Measurements from ENCODE around the gene ART1. TPM values are rescaled to one million over a fixed set of nuclear protein-coding genes. Genes with fewer than 3 reads are reported as not detected.
"Not testable (repeated sequence)": the region's sequence is repeated elsewhere in the genome, so short reads cannot be mapped to it uniquely, and the experiment has no call there.

ART1 gene, protein sequence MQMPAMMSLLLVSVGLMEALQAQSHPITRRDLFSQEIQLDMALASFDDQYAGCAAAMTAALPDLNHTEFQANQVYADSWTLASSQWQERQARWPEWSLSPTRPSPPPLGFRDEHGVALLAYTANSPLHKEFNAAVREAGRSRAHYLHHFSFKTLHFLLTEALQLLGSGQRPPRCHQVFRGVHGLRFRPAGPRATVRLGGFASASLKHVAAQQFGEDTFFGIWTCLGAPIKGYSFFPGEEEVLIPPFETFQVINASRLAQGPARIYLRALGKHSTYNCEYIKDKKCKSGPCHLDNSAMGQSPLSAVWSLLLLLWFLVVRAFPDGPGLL
- 5.7 TPM for total RNA-seq
- 1 to 10 TPM; 2.3 to 6.3 (median 3.8) TPM for polyA plus RNA-seq (ENCODE audit: insufficient read depth in 1 of 8, insufficient read length in 8 of 8, low replicate concordance in 1 of 8)
- long read RNA-seq, donor 1: 0 reads
- long read RNA-seq, donor 2: 0 reads
- long read RNA-seq, donor 3, partial matches to known transcripts: 25 of 25 reads
- long read RNA-seq, donor 3, other reads (novel, unspliced or antisense): 0 of 25 reads
- long read RNA-seq, donor 4: 0 reads
- long read RNA-seq, donor 5, partial matches to known transcripts: 0 of 1 reads
- long read RNA-seq, donor 5, other reads (novel, unspliced or antisense): 0 of 1 reads
- long read RNA-seq, donor 6: 0 reads
- long read RNA-seq, donor 7, partial matches to known transcripts: 0 of 2 reads
- long read RNA-seq, donor 7, other reads (novel, unspliced or antisense): 0 of 2 reads
- long read RNA-seq, donor 8: 0 reads
- long read RNA-seq, donor 9: 0 reads
- long read RNA-seq, donor 10, partial matches to known transcripts: 0 of 1 reads
- long read RNA-seq, donor 10, other reads (novel, unspliced or antisense): 0 of 1 reads
- long read RNA-seq, donor 11, partial matches to known transcripts: 0 of 1 reads
- long read RNA-seq, donor 11, other reads (novel, unspliced or antisense): 0 of 1 reads

DNA sequence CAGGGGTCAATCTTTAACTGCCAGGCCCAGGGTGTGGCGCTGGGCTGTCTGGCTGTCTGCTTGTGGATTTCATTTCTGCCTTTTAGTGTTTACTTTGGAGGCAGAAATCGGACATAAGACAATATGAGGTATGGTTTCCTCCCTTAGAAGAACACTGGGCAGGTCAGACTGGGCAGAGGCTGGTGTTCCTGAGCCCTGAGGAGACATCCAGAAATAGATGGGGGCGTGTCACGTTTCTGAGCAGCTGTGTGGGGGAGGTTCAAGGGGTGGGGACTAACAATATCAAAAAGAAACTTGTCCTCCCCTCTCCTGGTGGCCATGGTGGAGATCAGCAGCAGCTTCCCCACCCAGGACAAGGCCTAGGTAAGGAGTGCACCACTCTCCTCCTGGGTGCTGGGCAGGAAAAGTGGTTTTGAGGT lies at the start of gene ART1:
Gene ART1 (plus strand): TSS at position 312 of the 419 bp plus-strand sequence. CDS start 14,086 bp downstream, outside the sequence.
- H3K27me3 ChIP-seq (ENCODE audit: control insufficient read depth, insufficient read depth, low read length): peaks cover 26% of the 10 kb centered on the region
- no peaks in the 10 kb centered on the region for H3K9me3 ChIP-seq (replicated peaks; ENCODE audit: control insufficient read depth, low read depth, low read length)
- peaks cover 31% of the 10 kb centered on the region for H3K4me1 ChIP-seq (ENCODE audit: control insufficient read depth, insufficient read depth, low read length)
- 100% methylated on average over 1 of the region's 4 CpGs for WGBS (ENCODE audit: insufficient coverage)
- peak; percentile 56 for DNase-seq
- H3K4me3 ChIP-seq (ENCODE audit: low read length): no peak within 1 kb of the TSS
- peak within 1 kb of the TSS; percentile 79 for H3K27ac ChIP-seq (ENCODE audit: low read length)
- no peaks in the 10 kb centered on the region for H3K36me3 ChIP-seq (ENCODE audit: control insufficient read depth, insufficient read depth, low read length)

DNA sequence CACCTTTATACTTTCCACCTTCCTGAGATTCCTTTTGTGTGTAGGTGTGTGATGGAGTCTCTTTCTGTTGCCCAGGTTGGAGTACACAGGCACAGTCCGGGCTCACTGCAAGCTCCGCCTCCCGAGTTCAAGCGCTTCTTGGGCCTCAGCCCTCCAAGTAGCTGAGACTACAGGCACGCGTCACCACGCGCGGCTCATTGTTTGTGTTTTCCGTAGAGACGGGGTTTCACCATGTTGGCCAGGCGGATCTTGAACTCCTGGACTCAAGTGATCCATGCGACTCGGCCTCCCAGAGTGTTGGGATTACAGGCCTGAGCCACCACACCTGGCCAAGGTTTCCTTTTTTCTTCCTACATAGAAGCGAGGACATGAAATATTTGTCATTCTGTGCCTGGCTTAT lies 47.2 kb upstream of the ART1 start:
- H3K9me3 ChIP-seq (replicated peaks; ENCODE audit: control insufficient read depth, low read depth, low read length); H3K27me3 ChIP-seq (ENCODE audit: control insufficient read depth, insufficient read depth, low read length); DNase-seq; H3K4me3 ChIP-seq (ENCODE audit: low read length); H3K4me1 ChIP-seq (ENCODE audit: control insufficient read depth, insufficient read depth, low read length); H3K27ac ChIP-seq (ENCODE audit: low read length); H3K36me3 ChIP-seq (ENCODE audit: control insufficient read depth, insufficient read depth, low read length): not testable (repeated sequence)
- 98% methylated on average over 9 of the region's 15 CpGs for WGBS (ENCODE audit: insufficient coverage)

DNA sequence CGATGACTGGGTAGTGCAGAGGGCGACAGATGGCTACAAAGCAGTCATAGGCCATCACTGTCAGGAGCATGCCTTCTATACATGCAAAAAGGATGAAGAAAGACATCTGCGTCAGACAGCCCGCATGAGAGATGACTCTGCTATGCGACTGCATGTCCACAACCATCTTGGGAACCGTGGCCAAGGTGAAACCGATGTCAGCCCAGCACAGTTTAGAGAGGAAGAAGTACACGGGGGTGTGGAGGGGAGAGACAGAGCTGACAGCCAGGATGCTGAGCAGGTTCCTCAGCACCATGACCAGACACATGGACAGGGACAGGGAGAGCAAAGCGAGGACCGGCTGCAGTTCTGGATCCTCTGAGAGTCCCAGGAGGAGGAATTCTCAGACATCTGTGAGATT lies 44.7 kb upstream of the ART1 start:
- WGBS (ENCODE audit: insufficient coverage): 75% methylated on average over 3 of the region's 10 CpGs
- not testable (repeated sequence) for DNase-seq; H3K36me3 ChIP-seq (ENCODE audit: control insufficient read depth, insufficient read depth, low read length); H3K27ac ChIP-seq (ENCODE audit: low read length); H3K9me3 ChIP-seq (replicated peaks; ENCODE audit: control insufficient read depth, low read depth, low read length); H3K27me3 ChIP-seq (ENCODE audit: control insufficient read depth, insufficient read depth, low read length); H3K4me3 ChIP-seq (ENCODE audit: low read length); H3K4me1 ChIP-seq (ENCODE audit: control insufficient read depth, insufficient read depth, low read length)

DNA sequence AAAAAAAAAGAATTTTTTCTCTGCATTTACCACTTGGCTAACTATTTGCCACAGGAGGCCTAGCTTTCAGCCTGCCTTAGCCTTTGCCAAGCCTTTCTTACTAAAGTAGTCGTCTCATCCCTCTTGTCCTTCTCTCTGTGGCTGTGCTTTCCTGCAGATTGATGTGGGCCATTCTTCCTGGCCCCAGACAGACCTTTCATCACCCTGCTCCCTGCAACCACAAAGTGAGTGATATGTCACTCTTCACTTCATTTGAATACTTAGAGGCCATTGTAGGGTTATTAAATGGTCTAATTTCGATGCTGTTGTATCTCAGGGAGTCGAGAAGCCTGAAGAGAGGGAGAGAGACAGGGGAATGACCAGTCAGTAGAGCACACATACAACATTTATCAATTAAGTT lies 40.8 kb upstream of the ART1 start:
- H3K9me3 ChIP-seq (replicated peaks; ENCODE audit: control insufficient read depth, low read depth, low read length): no peaks in the 10 kb centered on the region
- H3K4me3 ChIP-seq (ENCODE audit: low read length): no peak overlapping the region
- DNase-seq: no peak
- H3K27me3 ChIP-seq (ENCODE audit: control insufficient read depth, insufficient read depth, low read length): no peaks in the 10 kb centered on the region
- no peaks in the 10 kb centered on the region for H3K4me1 ChIP-seq (ENCODE audit: control insufficient read depth, insufficient read depth, low read length)
- H3K36me3 ChIP-seq (ENCODE audit: control insufficient read depth, insufficient read depth, low read length): no peaks in the 10 kb centered on the region
- WGBS (ENCODE audit: insufficient coverage): no CpG with 5 or more reads among the region's 3 CpGs
- H3K27ac ChIP-seq (ENCODE audit: low read length): no peak overlapping the region

DNA sequence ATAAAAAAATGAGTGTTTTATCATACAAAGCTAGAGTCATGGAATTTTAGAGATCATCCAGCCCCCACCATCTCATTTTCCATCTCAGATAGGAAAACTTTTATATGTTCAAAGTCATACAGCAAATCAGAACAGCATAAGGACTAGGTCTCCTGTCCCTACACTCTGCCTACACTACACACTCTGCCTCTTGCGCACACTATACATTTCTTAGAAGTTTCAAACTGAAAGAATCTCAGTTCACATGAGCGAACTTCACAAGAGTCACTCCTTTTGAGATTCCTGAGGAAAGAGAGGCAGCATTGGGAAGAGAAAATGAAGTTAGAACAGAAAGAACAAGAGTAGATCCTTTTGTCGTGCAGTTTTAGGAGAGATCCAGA lies 39.7 kb upstream of the ART1 start:
- no peaks in the 10 kb centered on the region for H3K9me3 ChIP-seq (replicated peaks; ENCODE audit: control insufficient read depth, low read depth, low read length)
- no peak for DNase-seq
- no peaks in the 10 kb centered on the region for H3K36me3 ChIP-seq (ENCODE audit: control insufficient read depth, insufficient read depth, low read length)
- WGBS (ENCODE audit: insufficient coverage): 92% methylated on average over 2 of the region's 3 CpGs
- no peaks in the 10 kb centered on the region for H3K27me3 ChIP-seq (ENCODE audit: control insufficient read depth, insufficient read depth, low read length)
- no peak overlapping the region for H3K27ac ChIP-seq (ENCODE audit: low read length)
- H3K4me1 ChIP-seq (ENCODE audit: control insufficient read depth, insufficient read depth, low read length): no peaks in the 10 kb centered on the region
- H3K4me3 ChIP-seq (ENCODE audit: low read length): no peak overlapping the region

DNA sequence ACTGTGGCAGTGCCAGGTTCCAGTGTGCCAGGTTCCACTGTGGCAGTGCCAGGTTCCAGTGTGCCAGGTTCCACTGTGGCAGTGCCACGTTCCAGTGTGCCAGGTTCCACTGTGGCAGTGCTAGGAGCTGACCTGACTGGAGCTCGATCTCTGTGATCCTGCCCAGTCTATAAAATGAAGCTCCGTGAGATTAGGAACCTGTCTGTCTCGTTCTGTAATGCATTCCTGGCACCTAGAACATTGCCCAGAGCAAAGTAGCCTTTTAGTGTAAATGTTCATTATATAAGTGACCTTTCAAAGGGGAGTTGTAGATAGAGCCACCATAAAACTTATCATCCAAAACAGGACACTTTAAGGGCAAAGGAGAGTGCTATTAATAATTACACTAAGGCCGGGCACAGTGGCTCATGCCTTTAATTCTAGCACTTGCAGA lies 39.1 kb upstream of the ART1 start:
- 75% methylated on average over 2 of the region's 5 CpGs for WGBS (ENCODE audit: insufficient coverage)
- no peaks in the 10 kb centered on the region for H3K36me3 ChIP-seq (ENCODE audit: control insufficient read depth, insufficient read depth, low read length)
- no peak overlapping the region for H3K27ac ChIP-seq (ENCODE audit: low read length)

DNA sequence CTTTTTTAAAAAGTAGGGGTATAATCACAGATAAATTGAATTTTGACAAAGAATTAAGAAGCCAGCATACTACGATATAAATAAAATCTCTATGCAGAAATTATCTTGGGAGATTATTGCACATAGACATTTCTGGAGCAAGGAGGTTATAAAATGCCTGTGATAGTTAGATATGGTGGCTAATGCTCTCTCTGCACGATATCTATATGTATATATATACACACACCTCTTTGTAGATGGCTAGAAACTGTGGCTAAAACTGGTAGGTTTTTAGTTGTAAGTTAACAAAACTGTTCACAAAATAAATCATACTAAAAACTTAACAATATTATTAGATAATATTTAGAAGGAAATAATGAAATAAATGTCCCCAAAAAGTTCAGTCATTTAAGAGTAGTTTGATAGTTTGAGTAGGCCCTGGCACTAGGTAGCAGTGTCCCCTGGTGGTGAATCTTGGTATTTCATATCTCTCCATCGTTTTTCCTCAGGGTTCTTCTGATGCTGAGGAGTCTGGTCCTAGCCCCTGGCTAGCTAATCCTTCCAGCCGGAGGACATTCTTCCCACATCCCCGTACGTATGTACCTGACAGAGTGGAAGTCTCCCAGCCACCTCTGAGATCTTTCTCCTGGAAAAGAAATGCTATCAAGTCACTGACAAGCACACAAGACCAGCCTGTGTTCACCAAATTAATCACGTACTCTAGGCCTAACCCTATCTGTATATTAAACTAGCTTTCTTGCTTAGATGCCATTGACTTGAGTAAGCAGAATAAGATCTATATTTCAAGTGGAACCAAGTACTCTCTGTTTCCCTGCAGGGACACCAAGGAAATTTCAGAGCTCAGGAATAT lies 35.3 kb upstream of the ART1 start:
- no peaks in the 10 kb centered on the region for H3K36me3 ChIP-seq (ENCODE audit: control insufficient read depth, insufficient read depth, low read length)
- peaks cover 2% of the 10 kb centered on the region for H3K9me3 ChIP-seq (replicated peaks; ENCODE audit: control insufficient read depth, low read depth, low read length)
- H3K4me1 ChIP-seq (ENCODE audit: control insufficient read depth, insufficient read depth, low read length): peaks cover 3% of the 10 kb centered on the region
- H3K4me3 ChIP-seq (ENCODE audit: low read length): no peak overlapping the region
- H3K27ac ChIP-seq (ENCODE audit: low read length): no peak overlapping the region
- 30% methylated on average over 2 of the region's 7 CpGs for WGBS (ENCODE audit: insufficient coverage)
- no peaks in the 10 kb centered on the region for H3K27me3 ChIP-seq (ENCODE audit: control insufficient read depth, insufficient read depth, low read length)
- DNase-seq: peak; percentile 18

More for the DNA sequence above, 39.1 kb upstream of the ART1 start:
- Histone ChIP-seq H3K27me3 (ENCODE audit: control insufficient read depth, insufficient read depth, low read length) (no peaks in the 10 kb centered on the region), H3K4me3 (ENCODE audit: low read length) (no peak overlapping the region), H3K4me1 (ENCODE audit: control insufficient read depth, insufficient read depth, low read length) (no peaks in the 10 kb centered on the region), H3K9me3 (replicated peaks; ENCODE audit: control insufficient read depth, low read depth, low read length) (no peaks in the 10 kb centered on the region)
- no peak for DNase-seq

DNA sequence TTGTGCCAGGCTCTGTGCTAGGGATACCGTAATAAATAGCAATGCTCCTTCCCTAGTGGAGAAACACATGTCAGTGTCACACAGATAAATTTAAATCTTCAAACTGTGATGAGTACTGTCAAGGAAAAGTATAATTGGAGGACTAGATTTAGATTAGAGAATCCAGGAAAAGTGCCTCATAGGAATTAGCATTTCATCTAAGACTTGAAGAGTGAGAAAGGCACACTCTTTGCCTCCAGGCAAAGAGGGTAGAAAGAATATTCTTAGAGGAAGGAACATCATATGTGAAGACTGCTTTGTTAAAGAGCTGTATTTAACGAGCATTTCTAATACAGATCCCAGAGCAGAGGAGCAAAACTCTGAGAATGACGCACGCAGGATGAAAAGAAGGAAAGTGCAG lies 34.1 kb upstream of the ART1 start:
- H3K27me3 ChIP-seq (ENCODE audit: control insufficient read depth, insufficient read depth, low read length): no peaks in the 10 kb centered on the region
- WGBS (ENCODE audit: insufficient coverage): no CpG with 5 or more reads among the region's 4 CpGs
- H3K4me3 ChIP-seq (ENCODE audit: low read length): no peak overlapping the region
- DNase-seq: no peak
- H3K4me1 ChIP-seq (ENCODE audit: control insufficient read depth, insufficient read depth, low read length): peaks cover 7% of the 10 kb centered on the region
- H3K9me3 ChIP-seq (replicated peaks; ENCODE audit: control insufficient read depth, low read depth, low read length): peaks cover 2% of the 10 kb centered on the region
- H3K27ac ChIP-seq (ENCODE audit: low read length): no peak overlapping the region
- H3K36me3 ChIP-seq (ENCODE audit: control insufficient read depth, insufficient read depth, low read length): no peaks in the 10 kb centered on the region

DNA sequence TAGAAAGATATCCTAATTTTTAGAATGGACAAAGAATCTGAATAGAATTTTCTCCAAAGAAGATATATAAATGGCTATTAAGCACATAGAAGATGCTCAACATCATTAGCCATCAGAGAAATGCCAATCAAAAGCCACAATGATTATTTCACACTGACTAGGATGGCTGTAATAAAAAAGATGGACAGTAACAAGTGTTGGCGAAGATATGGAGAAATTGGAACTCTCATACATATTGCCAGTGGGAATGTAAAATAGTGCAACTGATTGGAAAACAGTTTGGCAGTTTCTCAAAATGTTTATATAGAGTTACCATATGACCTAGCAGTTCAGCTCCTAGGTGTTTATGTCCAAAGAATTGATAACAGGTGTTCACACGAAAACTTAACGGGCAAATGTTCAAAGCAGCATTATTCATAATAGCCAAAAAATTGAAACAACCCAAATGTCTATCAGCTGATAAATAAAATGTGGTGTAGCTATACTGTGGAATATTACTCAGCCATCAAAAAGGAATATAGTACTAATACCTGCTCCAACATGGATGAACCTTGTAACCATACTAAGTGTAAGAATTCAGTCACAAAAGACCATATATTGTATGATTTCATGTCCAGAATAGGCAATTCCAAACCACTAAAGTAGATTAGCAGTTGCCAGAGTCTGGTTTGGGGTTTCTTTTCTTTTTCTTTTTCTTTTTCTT lies 32.8 kb upstream of the ART1 start:
- no peaks in the 10 kb centered on the region for H3K27me3 ChIP-seq (ENCODE audit: control insufficient read depth, insufficient read depth, low read length)
- peaks cover 16% of the 10 kb centered on the region for H3K4me1 ChIP-seq (ENCODE audit: control insufficient read depth, insufficient read depth, low read length)
- DNase-seq: no peak
- H3K36me3 ChIP-seq (ENCODE audit: control insufficient read depth, insufficient read depth, low read length): no peaks in the 10 kb centered on the region
- no peak overlapping the region for H3K27ac ChIP-seq (ENCODE audit: low read length)
- peaks cover 2% of the 10 kb centered on the region for H3K9me3 ChIP-seq (replicated peaks; ENCODE audit: control insufficient read depth, low read depth, low read length)
- H3K4me3 ChIP-seq (ENCODE audit: low read length): no peak overlapping the region
- WGBS (ENCODE audit: insufficient coverage): no CpG with 5 or more reads among the region's 3 CpGs

All from muscle of leg (tissue), 16 donors.